ENCODE data around the gene DTD1. TPM values are rescaled to one million over a fixed set of nuclear protein-coding genes. Genes with fewer than 3 reads are reported as not detected.
A peak's percentile ranks its signal among the peaks of the same experiment; 100 is the strongest.

The DTD1 gene
- total RNA-seq, 3 donors from 2014 or later = 24.1 to 34.6 (median 26.2) TPM

DNA sequence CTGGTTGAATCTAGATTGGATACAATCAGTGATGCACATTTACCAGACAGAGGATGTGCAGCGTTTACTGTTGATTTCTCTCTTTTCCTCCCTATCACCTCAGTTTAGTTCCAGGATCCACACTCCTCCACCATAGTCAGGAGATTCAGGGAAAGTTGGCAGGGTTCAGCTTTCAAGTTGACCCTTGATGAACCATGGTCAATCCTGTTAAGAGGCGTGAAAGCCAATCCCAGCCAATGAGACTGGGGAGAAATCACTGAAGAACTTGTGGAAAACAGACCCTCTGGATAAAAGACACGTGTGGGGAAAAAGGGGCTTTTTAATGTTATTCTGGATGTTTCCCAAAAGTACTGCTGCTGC lies 206.6 kb downstream of the DTD1 start:
- TF ChIP-seq POLR2A (IDR thresholded peaks at IDR 0.05) (no peak), POLR2AphosphoS5 (IDR thresholded peaks at IDR 0.05) (no peak)
- TF ChIP-seq, protein P1, sequence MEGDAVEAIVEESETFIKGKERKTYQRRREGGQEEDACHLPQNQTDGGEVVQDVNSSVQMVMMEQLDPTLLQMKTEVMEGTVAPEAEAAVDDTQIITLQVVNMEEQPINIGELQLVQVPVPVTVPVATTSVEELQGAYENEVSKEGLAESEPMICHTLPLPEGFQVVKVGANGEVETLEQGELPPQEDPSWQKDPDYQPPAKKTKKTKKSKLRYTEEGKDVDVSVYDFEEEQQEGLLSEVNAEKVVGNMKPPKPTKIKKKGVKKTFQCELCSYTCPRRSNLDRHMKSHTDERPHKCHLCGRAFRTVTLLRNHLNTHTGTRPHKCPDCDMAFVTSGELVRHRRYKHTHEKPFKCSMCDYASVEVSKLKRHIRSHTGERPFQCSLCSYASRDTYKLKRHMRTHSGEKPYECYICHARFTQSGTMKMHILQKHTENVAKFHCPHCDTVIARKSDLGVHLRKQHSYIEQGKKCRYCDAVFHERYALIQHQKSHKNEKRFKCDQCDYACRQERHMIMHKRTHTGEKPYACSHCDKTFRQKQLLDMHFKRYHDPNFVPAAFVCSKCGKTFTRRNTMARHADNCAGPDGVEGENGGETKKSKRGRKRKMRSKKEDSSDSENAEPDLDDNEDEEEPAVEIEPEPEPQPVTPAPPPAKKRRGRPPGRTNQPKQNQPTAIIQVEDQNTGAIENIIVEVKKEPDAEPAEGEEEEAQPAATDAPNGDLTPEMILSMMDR (IDR thresholded peaks at IDR 0.05) = no peak
- intact Hi-C loops (cut with DNase I; ENCODE audit: low total_unique reads) = no loop called here
- H3K4me3 ChIP-seq = peak overlapping the region; percentile 76 to 89 (median 82)
- peak overlapping the region; percentile 96 to 97 for H3K27ac ChIP-seq
- H3K4me1 ChIP-seq = peaks cover 0 to 4% of the 10 kb centered on the region in 2 donors
- H3K27me3 ChIP-seq = peaks cover 0 to 7% of the 10 kb centered on the region in 2 donors
- H3K36me3 ChIP-seq = no peaks in the 10 kb centered on the region
- H3K9me3 ChIP-seq = peaks cover 6 to 9% of the 10 kb centered on the region in 2 donors
- DNase-seq (ENCODE audit: low spot score in 2 of 2) = no peak

DNA sequence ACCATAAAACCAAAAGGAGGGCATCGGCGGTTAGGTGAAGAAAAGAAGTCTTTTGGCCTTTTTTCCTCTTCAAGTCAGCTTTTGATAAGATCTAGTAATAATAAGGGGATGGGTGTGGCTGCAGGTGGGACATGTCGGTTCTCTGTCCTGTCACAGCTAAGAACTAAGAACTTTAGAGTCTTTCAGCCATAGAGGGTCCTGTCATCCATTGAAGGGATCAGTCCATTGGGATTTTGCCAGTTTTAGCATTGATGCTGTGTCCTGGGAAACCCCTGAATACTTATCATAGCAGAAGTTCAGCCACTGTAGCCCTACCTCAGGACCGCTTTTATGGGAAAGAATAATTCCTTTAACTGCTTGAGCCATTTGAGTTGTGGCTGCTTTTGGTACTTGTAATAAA lies 207.5 kb downstream of the DTD1 start:
- TF ChIP-seq POLR2AphosphoS5 (IDR thresholded peaks at IDR 0.05) = no peak
- TF ChIP-seq, protein P1 (IDR thresholded peaks at IDR 0.05) = no peak
- no peak for TF ChIP-seq POLR2A (IDR thresholded peaks at IDR 0.05)
- Histone ChIP-seq H3K36me3 (no peaks in the 10 kb centered on the region), H3K27me3 (no peaks in the 10 kb centered on the region), H3K27ac (no peak overlapping the region), H3K9me3 (peaks cover 6 to 9% of the 10 kb centered on the region in 2 donors), H3K4me1 (peaks cover 0 to 4% of the 10 kb centered on the region in 2 donors), H3K4me3 (no peak overlapping the region)
- no peak for DNase-seq (ENCODE audit: low spot score in 2 of 2)
- intact Hi-C loops (cut with DNase I; ENCODE audit: low total_unique reads) = loop anchor here (5.0 kb wide), 1 partner anchor 168 kb away; no protein-coding TSS in a partner anchor

DNA sequence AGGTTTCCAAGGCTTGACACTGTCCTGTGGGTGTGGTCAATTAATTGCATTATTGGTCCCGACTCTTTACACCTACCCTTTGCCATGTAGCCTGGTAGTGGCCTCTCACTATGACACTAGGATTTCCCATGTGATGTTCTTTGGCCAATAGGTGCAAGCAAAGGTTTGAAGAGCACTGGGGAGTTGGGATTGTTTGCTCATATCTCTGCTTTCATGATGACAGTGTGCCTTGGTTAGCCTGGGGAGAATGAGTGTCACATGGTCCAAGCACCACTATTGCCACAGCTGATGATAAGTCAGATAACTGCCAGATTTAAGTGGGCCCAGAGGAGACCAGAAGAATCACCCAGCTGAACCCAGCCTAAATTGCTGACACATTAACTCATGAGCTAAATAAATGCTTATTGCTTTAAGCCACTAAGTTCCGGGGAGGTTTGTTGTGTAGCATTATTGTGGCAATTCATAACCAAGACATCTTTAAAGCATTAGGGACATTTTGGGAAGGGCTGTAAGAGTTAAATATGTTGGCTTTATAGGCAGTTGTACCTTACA lies 208.5 kb downstream of the DTD1 start:
- Histone ChIP-seq H3K9me3 (peaks cover 6 to 9% of the 10 kb centered on the region in 2 donors), H3K4me1 (peaks cover 0 to 4% of the 10 kb centered on the region in 2 donors), H3K4me3 (no peak overlapping the region), H3K36me3 (no peaks in the 10 kb centered on the region), H3K27ac (no peak overlapping the region), H3K27me3 (no peaks in the 10 kb centered on the region)
- TF ChIP-seq, protein P1 (IDR thresholded peaks at IDR 0.05) = no peak
- TF ChIP-seq POLR2A (IDR thresholded peaks at IDR 0.05) (no peak), POLR2AphosphoS5 (IDR thresholded peaks at IDR 0.05) (no peak)
- intact Hi-C loops (cut with DNase I; ENCODE audit: low total_unique reads) = loop anchor here (5.0 kb wide), 1 partner anchor 169 kb away; no protein-coding TSS in a partner anchor
- DNase-seq (ENCODE audit: low spot score in 2 of 2) = no peak

DNA sequence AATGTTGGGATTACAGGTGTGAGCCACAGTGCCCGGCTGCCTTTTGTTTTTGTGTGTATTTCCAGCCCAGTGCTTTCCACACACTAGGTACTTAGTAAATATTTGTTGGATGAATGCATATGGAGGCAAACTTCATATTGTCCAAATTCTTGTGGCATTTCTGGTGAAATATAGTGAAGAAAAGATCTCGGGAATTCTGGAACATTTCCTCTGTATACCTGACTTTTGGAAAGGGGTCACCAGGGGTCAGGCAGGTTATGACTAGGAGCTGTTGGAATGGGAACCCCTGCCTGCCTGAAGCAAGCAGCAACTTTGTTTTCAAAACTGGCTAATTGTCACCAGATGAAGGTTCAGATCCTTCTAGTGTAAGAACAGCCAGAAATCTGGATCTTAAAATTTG lies 213.7 kb downstream of the DTD1 start:
- no peak for DNase-seq (ENCODE audit: low spot score in 2 of 2)
- no peak overlapping the region for H3K27ac ChIP-seq
- H3K4me1 ChIP-seq = no peaks in the 10 kb centered on the region
- H3K4me3 ChIP-seq = no peak overlapping the region
- no peaks in the 10 kb centered on the region for H3K36me3 ChIP-seq
- TF ChIP-seq POLR2A (IDR thresholded peaks at IDR 0.05) = no peak
- TF ChIP-seq, protein P1 (IDR thresholded peaks at IDR 0.05) = no peak
- intact Hi-C loops (cut with DNase I; ENCODE audit: low total_unique reads) = no loop called here
- H3K9me3 ChIP-seq = peaks cover 1 to 4% of the 10 kb centered on the region in 2 donors
- no peaks in the 10 kb centered on the region for H3K27me3 ChIP-seq

DNA sequence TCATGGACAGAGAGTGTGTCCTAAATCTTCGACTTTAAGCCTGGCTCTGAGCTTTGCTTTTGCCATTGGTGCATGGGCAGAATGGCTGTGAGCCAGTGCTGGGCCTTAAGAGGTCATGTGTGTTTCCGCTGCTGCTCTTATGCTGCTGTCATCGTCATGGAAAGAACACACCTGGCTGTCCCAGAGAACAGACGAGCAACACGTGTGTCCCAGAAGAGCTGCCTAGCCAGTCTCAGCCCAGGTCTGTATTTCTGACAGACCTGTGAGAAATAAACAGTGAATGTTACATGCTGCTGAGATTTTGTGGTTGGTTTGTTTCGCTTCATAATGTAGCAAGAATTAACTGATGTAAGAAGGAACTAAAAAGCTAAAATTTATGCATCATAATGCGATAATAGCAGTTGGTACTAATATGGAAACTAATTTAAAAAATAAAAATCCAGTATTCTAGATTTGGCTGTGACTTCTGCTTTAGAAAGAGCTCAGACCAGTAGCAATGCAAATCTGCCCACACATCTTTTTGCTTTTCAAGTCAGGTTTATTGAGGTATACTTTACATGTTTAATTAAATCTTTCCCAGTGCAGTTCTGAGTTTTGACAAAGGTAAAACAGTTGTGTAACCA lies 214.3 kb downstream of the DTD1 start:
- H3K27me3 ChIP-seq = no peaks in the 10 kb centered on the region
- no peak for DNase-seq (ENCODE audit: low spot score in 2 of 2)
- no peaks in the 10 kb centered on the region for H3K36me3 ChIP-seq
- H3K27ac ChIP-seq = no peak overlapping the region
- TF ChIP-seq, protein P1 (IDR thresholded peaks at IDR 0.05) = no peak
- TF ChIP-seq POLR2AphosphoS5 (IDR thresholded peaks at IDR 0.05) (no peak), POLR2A (IDR thresholded peaks at IDR 0.05) (no peak)
- H3K4me3 ChIP-seq = no peak overlapping the region
- no peaks in the 10 kb centered on the region for H3K9me3 ChIP-seq
- intact Hi-C loops (cut with DNase I; ENCODE audit: low total_unique reads) = no loop called here
- H3K4me1 ChIP-seq = no peaks in the 10 kb centered on the region

All from breast epithelium (tissue), 4 donors.